ENCODE measurements around the gene PLXNA4.

The PLXNA4 gene

DNA sequence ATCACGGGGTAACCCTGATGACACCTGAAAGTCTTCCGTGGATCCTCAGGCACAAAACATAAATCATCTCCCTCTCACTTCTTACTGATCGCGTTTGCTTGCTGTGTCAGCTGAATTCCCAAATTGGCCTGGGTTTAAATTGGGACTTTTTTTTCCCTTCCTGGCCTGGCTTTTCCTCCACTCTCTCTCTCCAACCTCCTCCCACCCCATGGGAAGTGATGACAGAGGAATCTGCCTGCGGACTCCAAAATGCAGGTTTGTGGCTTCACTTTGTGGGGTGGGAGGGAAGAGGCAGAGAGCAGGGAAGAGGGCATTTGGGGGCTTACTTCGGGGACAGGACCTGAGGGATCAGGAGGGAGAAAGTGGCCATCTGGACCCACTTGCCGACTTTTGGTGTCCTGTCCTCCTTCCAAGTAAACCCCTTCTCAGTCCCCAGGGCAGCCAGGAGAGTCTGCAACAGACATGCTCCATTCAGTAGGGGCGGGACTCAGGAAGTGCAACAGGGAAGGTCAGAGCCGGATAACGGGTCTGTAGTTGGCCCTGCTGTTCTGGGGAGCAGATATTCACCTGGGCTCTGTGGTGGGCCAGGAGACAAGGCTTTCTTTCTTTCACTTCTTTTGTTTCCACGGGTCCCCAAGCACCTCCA is 172.7 kb downstream of the PLXNA4 start:
- Histone ChIP-seq H3K27me3 (ENCODE audit: low read depth, low read length) (peaks cover 20% of the 10 kb centered on the region), H3K4me3 (ENCODE audit: low read length) (no peak overlapping the region), H3K36me3 (replicated peaks; ENCODE audit: low read depth, low read length) (no peaks in the 10 kb centered on the region)

DNA sequence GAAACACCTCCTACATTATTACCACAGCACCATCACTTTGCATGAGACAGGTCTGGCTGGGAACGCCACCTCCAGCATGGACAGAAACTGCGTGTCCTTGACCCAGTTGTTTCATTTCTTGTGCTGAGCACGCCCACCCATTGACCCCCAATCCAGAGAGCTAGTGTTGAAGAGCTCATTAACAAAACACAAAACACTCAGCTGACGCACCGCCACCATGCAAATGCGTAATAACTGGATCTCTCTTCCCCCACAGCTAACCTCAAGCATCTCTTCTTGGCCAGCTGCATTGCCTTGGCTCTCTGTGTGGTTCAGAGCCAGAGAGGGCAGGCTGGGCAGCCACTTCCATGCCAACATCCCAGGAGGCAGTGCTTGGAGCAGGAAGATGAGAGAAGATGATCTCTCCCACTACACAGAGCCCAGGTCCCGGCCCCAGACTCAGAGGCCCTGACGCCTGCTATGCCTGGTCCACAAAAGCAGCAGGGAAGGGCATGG is 173.5 kb downstream of the PLXNA4 start:
- Histone ChIP-seq H2AFZ (ENCODE audit: low read depth, low read length) (no peak overlapping the region), H3K4me3 (ENCODE audit: low read length) (no peak overlapping the region), H4K20me1 (ENCODE audit: insufficient read depth, low read length) (no peaks in the 10 kb centered on the region), H3K4me2 (ENCODE audit: low read length) (no peak overlapping the region), H3K27ac (ENCODE audit: low read length) (no peak overlapping the region), H3K4me1 (ENCODE audit: low read length) (no peaks in the 10 kb centered on the region), H3K9me3 (ENCODE audit: insufficient read depth, low read length) (no peaks in the 10 kb centered on the region), H3K36me3 (replicated peaks; ENCODE audit: low read depth, low read length) (no peaks in the 10 kb centered on the region), H3K79me2 (ENCODE audit: low read length) (no peaks in the 10 kb centered on the region), H3K27me3 (ENCODE audit: low read depth, low read length) (peaks cover 20% of the 10 kb centered on the region), H3K9ac (ENCODE audit: low read length) (no peak overlapping the region)
- no peak for TF ChIP-seq EZH2phosphoT487 (IDR thresholded peaks at IDR 0.05; ENCODE audit: low read depth)
- TF ChIP-seq, protein P1, sequence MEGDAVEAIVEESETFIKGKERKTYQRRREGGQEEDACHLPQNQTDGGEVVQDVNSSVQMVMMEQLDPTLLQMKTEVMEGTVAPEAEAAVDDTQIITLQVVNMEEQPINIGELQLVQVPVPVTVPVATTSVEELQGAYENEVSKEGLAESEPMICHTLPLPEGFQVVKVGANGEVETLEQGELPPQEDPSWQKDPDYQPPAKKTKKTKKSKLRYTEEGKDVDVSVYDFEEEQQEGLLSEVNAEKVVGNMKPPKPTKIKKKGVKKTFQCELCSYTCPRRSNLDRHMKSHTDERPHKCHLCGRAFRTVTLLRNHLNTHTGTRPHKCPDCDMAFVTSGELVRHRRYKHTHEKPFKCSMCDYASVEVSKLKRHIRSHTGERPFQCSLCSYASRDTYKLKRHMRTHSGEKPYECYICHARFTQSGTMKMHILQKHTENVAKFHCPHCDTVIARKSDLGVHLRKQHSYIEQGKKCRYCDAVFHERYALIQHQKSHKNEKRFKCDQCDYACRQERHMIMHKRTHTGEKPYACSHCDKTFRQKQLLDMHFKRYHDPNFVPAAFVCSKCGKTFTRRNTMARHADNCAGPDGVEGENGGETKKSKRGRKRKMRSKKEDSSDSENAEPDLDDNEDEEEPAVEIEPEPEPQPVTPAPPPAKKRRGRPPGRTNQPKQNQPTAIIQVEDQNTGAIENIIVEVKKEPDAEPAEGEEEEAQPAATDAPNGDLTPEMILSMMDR (IDR thresholded peaks at IDR 0.05; ENCODE audit: low read depth, low read length), result no peak

More for the DNA sequence above, 172.7 kb downstream of the PLXNA4 start:
- Histone ChIP-seq H4K20me1 (ENCODE audit: insufficient read depth, low read length) (no peaks in the 10 kb centered on the region), H3K4me2 (ENCODE audit: low read length) (no peak overlapping the region), H3K27ac (ENCODE audit: low read length) (no peak overlapping the region), H3K9me3 (ENCODE audit: insufficient read depth, low read length) (no peaks in the 10 kb centered on the region), H3K79me2 (ENCODE audit: low read length) (no peaks in the 10 kb centered on the region), H3K4me1 (ENCODE audit: low read length) (no peaks in the 10 kb centered on the region), H3K9ac (ENCODE audit: low read length) (no peak overlapping the region), H2AFZ (ENCODE audit: low read depth, low read length) (no peak overlapping the region)
- no peak for TF ChIP-seq EZH2phosphoT487 (IDR thresholded peaks at IDR 0.05; ENCODE audit: low read depth)
- TF ChIP-seq, protein P1 (IDR thresholded peaks at IDR 0.05; ENCODE audit: low read depth, low read length), result no peak

DNA sequence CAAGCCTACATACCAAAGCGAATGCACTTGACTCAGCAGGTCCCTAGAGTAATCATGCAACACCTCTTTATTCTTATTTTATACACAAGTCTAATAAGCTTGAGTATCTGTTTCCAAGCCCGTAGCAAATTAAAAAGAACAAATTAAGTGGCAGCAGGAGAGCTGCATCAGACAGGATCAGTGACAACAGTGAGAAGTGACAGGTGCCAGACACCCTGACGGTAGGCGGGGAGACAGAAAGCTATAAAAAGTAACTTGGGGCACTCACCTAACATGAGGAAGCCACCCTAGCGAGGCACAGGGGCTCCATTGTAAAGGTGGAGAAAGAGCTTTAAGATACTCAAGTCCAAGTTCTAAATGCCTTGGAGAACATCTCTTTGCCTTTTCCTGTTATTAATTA is 174.2 kb downstream of the PLXNA4 start:
- H3K4me3 ChIP-seq (ENCODE audit: low read length), result no peak overlapping the region
- H3K36me3 ChIP-seq (replicated peaks; ENCODE audit: low read depth, low read length), result no peaks in the 10 kb centered on the region
- no peaks in the 10 kb centered on the region for H3K79me2 ChIP-seq (ENCODE audit: low read length)
- H3K27me3 ChIP-seq (ENCODE audit: low read depth, low read length), result peaks cover 22% of the 10 kb centered on the region
- no peak for TF ChIP-seq EZH2phosphoT487 (IDR thresholded peaks at IDR 0.05; ENCODE audit: low read depth)
- TF ChIP-seq, protein P1 (IDR thresholded peaks at IDR 0.05; ENCODE audit: low read depth, low read length), result no peak
- H3K4me1 ChIP-seq (ENCODE audit: low read length), result no peaks in the 10 kb centered on the region
- H3K9me3 ChIP-seq (ENCODE audit: insufficient read depth, low read length), result no peaks in the 10 kb centered on the region
- H3K27ac ChIP-seq (ENCODE audit: low read length), result no peak overlapping the region
- H3K9ac ChIP-seq (ENCODE audit: low read length), result no peak overlapping the region
- H4K20me1 ChIP-seq (ENCODE audit: insufficient read depth, low read length), result no peaks in the 10 kb centered on the region
- H3K4me2 ChIP-seq (ENCODE audit: low read length), result no peak overlapping the region
- H2AFZ ChIP-seq (ENCODE audit: low read depth, low read length), result no peak overlapping the region

DNA sequence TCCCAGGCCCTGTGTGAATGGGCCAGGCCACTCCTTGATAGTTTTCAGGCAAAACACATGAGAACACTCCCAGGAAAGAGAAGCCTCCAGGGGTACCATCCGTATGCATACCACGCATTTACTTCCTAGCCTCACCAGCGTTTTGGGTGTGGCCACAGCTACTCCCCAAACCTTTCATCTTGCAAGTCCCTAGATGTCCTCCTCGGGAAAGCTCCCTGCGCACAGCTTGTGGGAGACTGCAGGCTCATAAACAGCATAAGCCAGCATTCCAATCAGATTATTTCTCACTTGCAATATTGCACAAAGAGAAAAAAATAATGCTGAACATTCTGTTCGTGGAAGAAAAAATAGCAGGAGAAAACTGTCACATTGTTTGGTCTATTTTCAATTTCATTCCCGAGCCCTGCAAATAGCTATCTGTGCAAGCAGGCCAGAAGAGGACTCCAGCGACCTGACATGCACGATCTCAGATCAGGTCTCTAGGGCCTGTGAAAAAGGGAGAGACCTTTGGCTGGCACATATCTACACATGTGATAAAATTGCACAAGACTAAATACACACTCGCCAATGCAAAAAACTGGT is 175.6 kb downstream of the PLXNA4 start:
- Histone ChIP-seq H3K4me2 (ENCODE audit: low read length) (no peak overlapping the region), H4K20me1 (ENCODE audit: insufficient read depth, low read length) (no peaks in the 10 kb centered on the region), H3K4me3 (ENCODE audit: low read length) (no peak overlapping the region), H3K27ac (ENCODE audit: low read length) (no peak overlapping the region), H3K9ac (ENCODE audit: low read length) (no peak overlapping the region), H3K27me3 (ENCODE audit: low read depth, low read length) (peaks cover 30% of the 10 kb centered on the region), H3K36me3 (replicated peaks; ENCODE audit: low read depth, low read length) (no peaks in the 10 kb centered on the region), H3K4me1 (ENCODE audit: low read length) (no peaks in the 10 kb centered on the region), H2AFZ (ENCODE audit: low read depth, low read length) (no peak overlapping the region), H3K9me3 (ENCODE audit: insufficient read depth, low read length) (no peaks in the 10 kb centered on the region), H3K79me2 (ENCODE audit: low read length) (no peaks in the 10 kb centered on the region)
- TF ChIP-seq EZH2phosphoT487 (IDR thresholded peaks at IDR 0.05; ENCODE audit: low read depth), result no peak
- TF ChIP-seq, protein P1 (IDR thresholded peaks at IDR 0.05; ENCODE audit: low read depth, low read length), result no peak
